HepG2 (cell line): ENCODE measurements around the gene CHST12. TPM values are rescaled to one million over a fixed set of nuclear protein-coding genes. Genes with fewer than 3 reads are reported as not detected.
A peak's percentile ranks its signal among the peaks of the same experiment; 100 is the strongest.

Experiments used
- ATAC-seq: fragments of 200-7000 bp; cut with Tn5 transposase; 3 replicates; pipeline ENCODE4 v1.9.1; 2020; ENCODE audit warnings: mild to moderate bottlenecking, moderate library complexity
- BruUV-seq: library from RNA; stranded (reverse); fragments of 400-500 nt; replicated peaks from 2 replicates; lab custom pipeline; 2021; lab: Mats Ljungman, UMichigan
- CTCF ChIA-PET: fragments of 300-600 bp; formaldehyde crosslinking; extraction: SDS; loops from one replicate; lab custom pipeline; 2021; ENCODE audit warnings: low total read pairs, inconsistent platforms, low intra/inter-chr PET ratio; lab: Yijun Ruan, JAX
- POLR2A ChIA-PET: fragments of 350-600 bp; sonication (Branson Sonifier 250); formaldehyde crosslinking; loops from one replicate; lab custom pipeline; 2020; ENCODE audit warnings: antibody characterized with exemption, inconsistent platforms; lab: Yijun Ruan, JAX
- DNase-seq: peaks from one replicate; pipeline ENCODE4 v3.0.0-alpha.2; 2015; ENCODE audit warnings: low spot score
- FAIRE-seq: peaks from 3 replicates; lab custom pipeline; 2011; peaks lifted over from hg19 to GRCh38; lab: Jason Lieb, UNC
- H2AFZ ChIP-seq: one replicate; pipeline ENCODE4 v1.6.1; 2011; ENCODE audit warnings: low read length, inconsistent platforms
- H3K27ac ChIP-seq: fragments of 300-600 bp; 3 replicates; pipeline ENCODE4 v1.8.0; 2011; ENCODE audit warnings: mixed run types, mild to moderate bottlenecking, mixed read lengths, low read length, inconsistent platforms; ENCODE audit not compliant: insufficient read depth; ENCODE audit errors: extremely low read length
- H3K27me3 ChIP-seq, 2 experiments: fragments of 200-600 bp in 1 of 2; 2 replicates in 1 of 2; 3 replicates in 1 of 2; pipeline versions ENCODE4 v1.6.0 to v1.8.0; 2011; ENCODE audit warnings: low read length in 2 of 2, mild to moderate bottlenecking in 2 of 2, moderate library complexity in 2 of 2, inconsistent platforms in 1 of 2; ENCODE audit not compliant: insufficient read depth in 2 of 2, control insufficient read depth in 1 of 2
- H3K36me3 ChIP-seq, 2 experiments: fragments of 200-600 bp in 1 of 2; replicated peaks in 1 of 2; 2 replicates in 1 of 2; 3 replicates in 1 of 2; pipeline versions ENCODE4 v1.5.1 to v1.8.0; 2011; ENCODE audit warnings: low read length in 2 of 2, inconsistent platforms in 1 of 2; ENCODE audit not compliant: insufficient read depth in 2 of 2, control insufficient read depth in 1 of 2
- H3K4me1 ChIP-seq: 2 replicates; pipeline ENCODE4 v1.5.1; 2012; ENCODE audit warnings: low read length, inconsistent platforms; ENCODE audit not compliant: insufficient read depth
- H3K4me2 ChIP-seq: 2 replicates; pipeline ENCODE4 v1.6.0; 2011; ENCODE audit warnings: low read depth, low read length, inconsistent platforms
- H3K4me3 ChIP-seq, 3 experiments: fragments of 200-600 bp in 1 of 3; sonication (generic), shearing (Covaris generic) in 1 of 3; replicated peaks in 1 of 3; 2 replicates each; pipeline ENCODE4 v1.5.1; 2011 to 2016; ENCODE audit warnings: low read length in 3 of 3, inconsistent platforms in 2 of 3, low read depth in 2 of 3, mild to moderate bottlenecking in 2 of 3, control low read depth in 1 of 3, mixed read lengths in 1 of 3; ENCODE audit not compliant: insufficient read depth in 1 of 3
- H3K79me2 ChIP-seq: one replicate; pipeline ENCODE4 v1.6.1; 2011; ENCODE audit warnings: low read length, inconsistent platforms; ENCODE audit not compliant: insufficient read depth
- H3K9ac ChIP-seq: 2 replicates; pipeline ENCODE4 v1.6.0; 2011; ENCODE audit warnings: mild to moderate bottlenecking, low read depth, low read length, inconsistent platforms; ENCODE audit not compliant: insufficient read depth
- H3K9me3 ChIP-seq: 2 replicates; pipeline ENCODE4 v1.5.1; 2012; ENCODE audit warnings: mild to moderate bottlenecking, low read length
- H4K20me1 ChIP-seq: 2 replicates; pipeline ENCODE4 v1.6.0; 2011; ENCODE audit warnings: inconsistent platforms, mild to moderate bottlenecking, low read length, moderate library complexity; ENCODE audit not compliant: insufficient read depth
- CREB1 ChIP-seq, 2 experiments: fragments of 450-650 bp in 1 of 2; IDR thresholded peaks; 2 replicates each; pipeline ENCODE4 v1.6.1; 2016 to 2017; ENCODE audit warnings: control low read depth in 1 of 2, mild to moderate bottlenecking in 1 of 2, missing compliant biosample characterization in 1 of 2, missing genetic modification characterization in 1 of 2
- EHMT2 ChIP-seq: fragments of 200-600 bp; sonication (generic); IDR thresholded peaks from 2 replicates; pipeline ENCODE4 v1.7.0; 2017; ENCODE audit warnings: antibody characterized with exemption, low read depth, low read length, borderline replicate concordance
- GABPB1 ChIP-seq: IDR thresholded peaks from 2 replicates; pipeline ENCODE4 v1.6.1; 2016; ENCODE audit warnings: mild to moderate bottlenecking, missing genetic modification reagents, moderate library complexity, missing compliant biosample characterization
- MXD4 ChIP-seq: IDR thresholded peaks from 2 replicates; pipeline ENCODE4 v1.6.1; 2016; ENCODE audit warnings: mild to moderate bottlenecking, missing biosample characterization, missing genetic modification reagents
- NFIC ChIP-seq: IDR thresholded peaks from 2 replicates; pipeline ENCODE4 v1.6.1; 2012; ENCODE audit warnings: mild to moderate bottlenecking, low read length, inconsistent platforms
- SP4 ChIP-seq: sonication (generic); formaldehyde crosslinking; IDR thresholded peaks from 2 replicates; pipeline ENCODE4 v1.8.1; 2023; ENCODE audit warnings: mild to moderate bottlenecking, missing genetic modification reagents
- ZNF577 ChIP-seq: sonication (generic); formaldehyde crosslinking; IDR thresholded peaks from 2 replicates; pipeline ENCODE4 v1.4.0; 2020; ENCODE audit warnings: mild to moderate bottlenecking, low read depth, missing genetic modification reagents, borderline replicate concordance
- WGBS: methylation state at CpG from one replicate; pipeline ENCODE4 v1.1.6; 2017; ENCODE audit warnings: low lambda C conversion rate; 5-methylcytosine and 5-hydroxymethylcytosine counted together
- in situ Hi-C: cut with HindIII; loops from 2 replicates; pipeline ENCODE4 v1.10.0; 2017; ENCODE audit warnings: low pct_unique_long_range_greater_than_20kb; ENCODE audit not compliant: extremely low pct_ligation_motif_present
- intact Hi-C: fragments of 100-400 bp; cut with micrococcal nuclease; formaldehyde crosslinking; loops from one replicate; pipeline ENCODE4 v1.10.0; 2022; ENCODE audit not compliant: unreplicated experiment
- polyA plus RNA-seq, 8 experiments: library from polyadenylated mRNA; depleted of rRNA in 3 of 8; stranded (reverse) in 7 of 8; unstranded in 1 of 8; fragments of >200 nt; fragmentation: Illumina TruSeq in 4 of 8; extraction: Trizol in 4 of 8; gene quantifications; 2 replicates each; pipeline versions ENCODE4 v1.2.1 to v1.2.3, GENCODE V29; 2011 to 2016; ENCODE audit warnings: low read depth in 4 of 8, missing spikeins in 1 of 8, mixed read lengths in 1 of 8; ENCODE audit not compliant: insufficient read depth in 1 of 8
- total RNA-seq, 5 experiments: library from RNA; depleted of rRNA; stranded (reverse); fragments of >200 nt; fragmentation: Illumina TruSeq; extraction: Trizol; gene quantifications; 2 replicates each; pipeline ENCODE4 v1.2.3, GENCODE V29; 2016; ENCODE audit warnings: low read depth in 1 of 5
- TF ChIP-seq, protein P1 (sequence below): IDR thresholded peaks from 2 replicates; pipeline ENCODE4 v1.6.1; 2016; ENCODE audit warnings: low read depth, missing genetic modification reagents, missing compliant biosample characterization
- TF ChIP-seq, protein P2 (sequence below): fragments of 450-650 bp; IDR thresholded peaks from 2 replicates; pipeline ENCODE4 v1.6.1; 2016
- TF ChIP-seq, protein P3 (sequence below): sonication (generic); formaldehyde crosslinking; IDR thresholded peaks from 2 replicates; pipeline ENCODE4 v1.5.1; 2020; ENCODE audit warnings: mild to moderate bottlenecking, moderate library complexity, missing genetic modification reagents
- TF ChIP-seq, protein P4 (sequence below), 2 experiments: fragments of 450-650 bp in 1 of 2; sonication (generic) in 1 of 2; formaldehyde crosslinking; IDR thresholded peaks; 2 replicates each; pipeline versions ENCODE4 v1.5.0 to v1.8.0; 2020 to 2022; ENCODE audit warnings: mild to moderate bottlenecking in 1 of 2, missing genetic modification reagents in 1 of 2

The CHST12 gene
- total and polyA plus RNA-seq, 2 of the 13 experiments (the other 11 are each of a cell fraction or from before 2014, with no cell fraction given) = 6.4 to 15.8 TPM

DNA sequence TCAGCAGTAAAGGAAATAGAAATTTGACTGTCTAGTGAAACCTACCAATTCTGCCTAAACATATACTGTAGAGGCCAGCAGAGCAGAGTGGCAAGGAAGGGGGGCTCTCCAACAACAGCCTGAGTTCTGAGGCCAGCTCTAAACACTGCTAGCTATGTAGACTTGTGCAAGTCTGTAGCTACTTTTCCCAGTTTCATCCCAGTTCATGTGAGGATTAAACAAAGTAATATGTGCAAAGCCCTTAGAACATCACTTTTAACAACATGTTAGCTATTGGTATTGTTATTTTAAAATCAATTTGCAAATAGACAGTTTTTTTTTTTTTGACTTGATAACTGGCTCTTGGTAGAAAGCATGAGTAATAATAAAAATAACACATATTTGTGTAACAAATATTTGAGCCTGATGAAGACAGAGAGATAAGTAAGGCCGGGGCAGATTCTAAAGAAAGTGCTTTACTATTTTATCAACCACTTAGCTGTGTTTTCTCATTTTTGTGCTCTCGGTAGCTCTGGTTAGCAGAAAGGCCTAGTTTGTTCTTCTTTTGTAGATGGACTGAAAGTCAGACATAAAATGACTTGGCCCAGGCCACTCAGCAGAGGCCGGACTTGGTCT lies 9.3 kb downstream of the CHST12 start:
- in situ Hi-C loops = no loop called here
- no peaks in the 10 kb centered on the region for H3K27me3 ChIP-seq
- peaks cover 35% of the 10 kb centered on the region for H3K79me2 ChIP-seq
- WGBS = 28% methylated on average over 3 of the region's 3 CpGs
- H3K9me3 ChIP-seq = no peaks in the 10 kb centered on the region
- H3K4me2 ChIP-seq = peak overlapping the region; percentile 90
- TSS peak; percentile 44 for BruUV-seq
- no peak overlapping the region for H2AFZ ChIP-seq
- CTCF ChIA-PET = no interaction called here
- H3K36me3 ChIP-seq = no peaks in the 10 kb centered on the region
- intact Hi-C loops = no loop called here
- POLR2A ChIA-PET = interaction anchor here (0.7 to 3.1 kb wide), 7 partner anchors 9 to 180 kb away, joined by 3 to 23 read pairs (median 4); partner anchors contain the start of genes CHST12 and MAD1L1
- peak overlapping the region; percentile 57 for H3K9ac ChIP-seq
- H4K20me1 ChIP-seq = no peaks in the 10 kb centered on the region
- peak overlapping the region; percentile 80 for H3K27ac ChIP-seq
- ATAC-seq = peak; percentile 86
- H3K4me1 ChIP-seq = peaks cover 51% of the 10 kb centered on the region
- FAIRE-seq = no peak
- no peak for DNase-seq
- peak overlapping the region; percentile 26 to 49 (median 38); a peak in 5 of 6 replicates for H3K4me3 ChIP-seq
- TF ChIP-seq CREB1 (IDR thresholded peaks at IDR 0.05) = no peak
- TF ChIP-seq CREB1 (CRISPR knock-in tag; IDR thresholded peaks at IDR 0.05) = no peak
- TF ChIP-seq SP4 (CRISPR knock-in tag) = no peak
- TF ChIP-seq ZNF577 (CRISPR knock-in tag) = no peak
- 0 out of 2 replicates have a peak, but pooled peaks have one; percentile 9 for TF ChIP-seq MXD4 (CRISPR knock-in tag)
- TF ChIP-seq, protein P1, sequence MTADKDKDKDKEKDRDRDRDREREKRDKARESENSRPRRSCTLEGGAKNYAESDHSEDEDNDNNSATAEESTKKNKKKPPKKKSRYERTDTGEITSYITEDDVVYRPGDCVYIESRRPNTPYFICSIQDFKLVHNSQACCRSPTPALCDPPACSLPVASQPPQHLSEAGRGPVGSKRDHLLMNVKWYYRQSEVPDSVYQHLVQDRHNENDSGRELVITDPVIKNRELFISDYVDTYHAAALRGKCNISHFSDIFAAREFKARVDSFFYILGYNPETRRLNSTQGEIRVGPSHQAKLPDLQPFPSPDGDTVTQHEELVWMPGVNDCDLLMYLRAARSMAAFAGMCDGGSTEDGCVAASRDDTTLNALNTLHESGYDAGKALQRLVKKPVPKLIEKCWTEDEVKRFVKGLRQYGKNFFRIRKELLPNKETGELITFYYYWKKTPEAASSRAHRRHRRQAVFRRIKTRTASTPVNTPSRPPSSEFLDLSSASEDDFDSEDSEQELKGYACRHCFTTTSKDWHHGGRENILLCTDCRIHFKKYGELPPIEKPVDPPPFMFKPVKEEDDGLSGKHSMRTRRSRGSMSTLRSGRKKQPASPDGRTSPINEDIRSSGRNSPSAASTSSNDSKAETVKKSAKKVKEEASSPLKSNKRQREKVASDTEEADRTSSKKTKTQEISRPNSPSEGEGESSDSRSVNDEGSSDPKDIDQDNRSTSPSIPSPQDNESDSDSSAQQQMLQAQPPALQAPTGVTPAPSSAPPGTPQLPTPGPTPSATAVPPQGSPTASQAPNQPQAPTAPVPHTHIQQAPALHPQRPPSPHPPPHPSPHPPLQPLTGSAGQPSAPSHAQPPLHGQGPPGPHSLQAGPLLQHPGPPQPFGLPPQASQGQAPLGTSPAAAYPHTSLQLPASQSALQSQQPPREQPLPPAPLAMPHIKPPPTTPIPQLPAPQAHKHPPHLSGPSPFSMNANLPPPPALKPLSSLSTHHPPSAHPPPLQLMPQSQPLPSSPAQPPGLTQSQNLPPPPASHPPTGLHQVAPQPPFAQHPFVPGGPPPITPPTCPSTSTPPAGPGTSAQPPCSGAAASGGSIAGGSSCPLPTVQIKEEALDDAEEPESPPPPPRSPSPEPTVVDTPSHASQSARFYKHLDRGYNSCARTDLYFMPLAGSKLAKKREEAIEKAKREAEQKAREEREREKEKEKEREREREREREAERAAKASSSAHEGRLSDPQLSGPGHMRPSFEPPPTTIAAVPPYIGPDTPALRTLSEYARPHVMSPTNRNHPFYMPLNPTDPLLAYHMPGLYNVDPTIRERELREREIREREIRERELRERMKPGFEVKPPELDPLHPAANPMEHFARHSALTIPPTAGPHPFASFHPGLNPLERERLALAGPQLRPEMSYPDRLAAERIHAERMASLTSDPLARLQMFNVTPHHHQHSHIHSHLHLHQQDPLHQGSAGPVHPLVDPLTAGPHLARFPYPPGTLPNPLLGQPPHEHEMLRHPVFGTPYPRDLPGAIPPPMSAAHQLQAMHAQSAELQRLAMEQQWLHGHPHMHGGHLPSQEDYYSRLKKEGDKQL (CRISPR knock-in tag) = no peak
- TF ChIP-seq, protein P2, sequence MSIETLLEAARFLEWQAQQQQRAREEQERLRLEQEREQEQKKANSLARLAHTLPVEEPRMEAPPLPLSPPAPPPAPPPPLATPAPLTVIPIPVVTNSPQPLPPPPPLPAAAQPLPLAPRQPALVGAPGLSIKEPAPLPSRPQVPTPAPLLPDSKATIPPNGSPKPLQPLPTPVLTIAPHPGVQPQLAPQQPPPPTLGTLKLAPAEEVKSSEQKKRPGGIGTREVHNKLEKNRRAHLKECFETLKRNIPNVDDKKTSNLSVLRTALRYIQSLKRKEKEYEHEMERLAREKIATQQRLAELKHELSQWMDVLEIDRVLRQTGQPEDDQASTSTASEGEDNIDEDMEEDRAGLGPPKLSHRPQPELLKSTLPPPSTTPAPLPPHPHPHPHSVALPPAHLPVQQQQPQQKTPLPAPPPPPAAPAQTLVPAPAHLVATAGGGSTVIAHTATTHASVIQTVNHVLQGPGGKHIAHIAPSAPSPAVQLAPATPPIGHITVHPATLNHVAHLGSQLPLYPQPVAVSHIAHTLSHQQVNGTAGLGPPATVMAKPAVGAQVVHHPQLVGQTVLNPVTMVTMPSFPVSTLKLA = no peak
- no peak for TF ChIP-seq EHMT2
- no peak for TF ChIP-seq GABPB1 (CRISPR knock-in tag)
- 0 out of 2 replicates have a peak, but pooled peaks have one; percentile 40 for TF ChIP-seq NFIC
- TF ChIP-seq, protein P3, sequence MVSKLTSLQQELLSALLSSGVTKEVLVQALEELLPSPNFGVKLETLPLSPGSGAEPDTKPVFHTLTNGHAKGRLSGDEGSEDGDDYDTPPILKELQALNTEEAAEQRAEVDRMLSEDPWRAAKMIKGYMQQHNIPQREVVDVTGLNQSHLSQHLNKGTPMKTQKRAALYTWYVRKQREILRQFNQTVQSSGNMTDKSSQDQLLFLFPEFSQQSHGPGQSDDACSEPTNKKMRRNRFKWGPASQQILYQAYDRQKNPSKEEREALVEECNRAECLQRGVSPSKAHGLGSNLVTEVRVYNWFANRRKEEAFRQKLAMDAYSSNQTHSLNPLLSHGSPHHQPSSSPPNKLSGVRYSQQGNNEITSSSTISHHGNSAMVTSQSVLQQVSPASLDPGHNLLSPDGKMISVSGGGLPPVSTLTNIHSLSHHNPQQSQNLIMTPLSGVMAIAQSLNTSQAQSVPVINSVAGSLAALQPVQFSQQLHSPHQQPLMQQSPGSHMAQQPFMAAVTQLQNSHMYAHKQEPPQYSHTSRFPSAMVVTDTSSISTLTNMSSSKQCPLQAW (CRISPR knock-in tag) = 0 out of 2 replicates have a peak, but pooled peaks have one; percentile 5
- TF ChIP-seq, protein P4, sequence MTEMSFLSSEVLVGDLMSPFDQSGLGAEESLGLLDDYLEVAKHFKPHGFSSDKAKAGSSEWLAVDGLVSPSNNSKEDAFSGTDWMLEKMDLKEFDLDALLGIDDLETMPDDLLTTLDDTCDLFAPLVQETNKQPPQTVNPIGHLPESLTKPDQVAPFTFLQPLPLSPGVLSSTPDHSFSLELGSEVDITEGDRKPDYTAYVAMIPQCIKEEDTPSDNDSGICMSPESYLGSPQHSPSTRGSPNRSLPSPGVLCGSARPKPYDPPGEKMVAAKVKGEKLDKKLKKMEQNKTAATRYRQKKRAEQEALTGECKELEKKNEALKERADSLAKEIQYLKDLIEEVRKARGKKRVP (CRISPR knock-in tag; IDR thresholded peaks at IDR 0.05) = no peak
